ENCODE data around the gene RAB24.

- TF ChIP-seq CTCF (IDR thresholded peaks at IDR 0.05; ENCODE audit: poor library complexity, severe bottlenecking) (no peak), EP300 (conservative IDR thresholded peaks at IDR 0.05; ENCODE audit: poor library complexity, severe bottlenecking) (no peak), TAF1 (IDR thresholded peaks at IDR 0.05; ENCODE audit: low read depth) (no peak), POLR2AphosphoS5 (IDR thresholded peaks at IDR 0.05) (no peak), EZH2 (IDR thresholded peaks at IDR 0.05; ENCODE audit: borderline replicate concordance, insufficient read depth, low read length, poor library complexity, severe bottlenecking) (no peak), RAD21 (conservative IDR thresholded peaks at IDR 0.05) (no peak)
Measured at GRCh38 chr5:177325868-177326381, 22.4 kb upstream of the RAB24 start.

Measured in neural cell (in vitro differentiated cells).